Activated CD4-positive, alpha-beta T cell treated with anti-CD3 and anti-CD28 coated beads, Interleukin-2, amount 50 U/mL, for 16 hours (primary cell): ENCODE results near the gene THSD7B.

Experiments
- DNase-seq: peaks from one replicate; pipeline ENCODE4 v3.0.0-alpha.2; 2020

Gene THSD7B

GRCh38 chr2:137206069-137206468, 440.7 kb downstream of the THSD7B start:
- no peak for DNase-seq

GRCh38 chr2:137207030-137207429, 441.7 kb downstream of the THSD7B start:
- no peak for DNase-seq

- DNase-seq: no peak
Observed at GRCh38 chr2:137208431-137208891, 443.1 kb downstream of the THSD7B start.

GRCh38 chr2:137210039-137210438, 444.7 kb downstream of the THSD7B start:
- no peak for DNase-seq

GRCh38 chr2:137211761-137212160, 446.4 kb downstream of the THSD7B start:
- no peak for DNase-seq

GRCh38 chr2:137220438-137220993, 455.2 kb downstream of the THSD7B start:
- no peak for DNase-seq

- DNase-seq: no peak
Observed at GRCh38 chr2:137221797-137222492, 456.6 kb downstream of the THSD7B start.

GRCh38 chr2:137223722-137224121, 458.4 kb downstream of the THSD7B start:
- DNase-seq: no peak

GRCh38 chr2:137228566-137228965, 463.2 kb downstream of the THSD7B start:
- DNase-seq: no peak

GRCh38 chr2:137229834-137230233, 464.5 kb downstream of the THSD7B start:
- DNase-seq: no peak

GRCh38 chr2:137231628-137232027, 466.3 kb downstream of the THSD7B start:
- DNase-seq: no peak

GRCh38 chr2:137232076-137232475, 466.7 kb downstream of the THSD7B start:
- DNase-seq: no peak

- no peak for DNase-seq
Observed at GRCh38 chr2:137233091-137233490, 467.7 kb downstream of the THSD7B start.

- no peak for DNase-seq
Observed at GRCh38 chr2:137237055-137237454, 471.7 kb downstream of the THSD7B start.

- DNase-seq: no peak
Observed at GRCh38 chr2:137238065-137238464, 472.7 kb downstream of the THSD7B start.

GRCh38 chr2:137249463-137250130, 484.3 kb downstream of the THSD7B start:
- DNase-seq: no peak

GRCh38 chr2:137250401-137250800, 485.1 kb downstream of the THSD7B start:
- DNase-seq: no peak

GRCh38 chr2:137251045-137251444, 485.7 kb downstream of the THSD7B start:
- no peak for DNase-seq

- DNase-seq: no peak
Observed at GRCh38 chr2:137252934-137253333, 487.6 kb downstream of the THSD7B start.

- DNase-seq: no peak
Observed at GRCh38 chr2:137254052-137254451, 488.7 kb downstream of the THSD7B start.

GRCh38 chr2:137255345-137255744, 490.0 kb downstream of the THSD7B start:
- DNase-seq: no peak

- DNase-seq: no peak
Observed at GRCh38 chr2:137255990-137256389, 490.6 kb downstream of the THSD7B start.

GRCh38 chr2:137261881-137262585, 496.7 kb downstream of the THSD7B start:
- no peak for DNase-seq

GRCh38 chr2:137262594-137262993, 497.2 kb downstream of the THSD7B start:
- no peak for DNase-seq
